GM21717 (cell line): Measurements from ENCODE around the gene P2RX3.
"Not testable (repeated sequence)": the region's sequence is repeated elsewhere in the genome, so short reads cannot be mapped to it uniquely, and the experiment has no call there.

ENCODE experiments used
- ATAC-seq: cut with Tn5 transposase; IDR thresholded peaks from one replicate; pipeline ENCODE4 v1.9.1; 2021; ENCODE audit warnings: mild to moderate bottlenecking, moderate library complexity; ENCODE audit not compliant: unreplicated experiment

Gene P2RX3

GRCh38 chr11:57338142-57338541, at the start of gene P2RX3:
Gene P2RX3 (plus strand): TSS chr11:57338352. CDS start chr11:57338551, 199 bp downstream.
- no peak for ATAC-seq

- no peak for ATAC-seq
Measured at GRCh38 chr11:57288771-57289579, 49.2 kb upstream of the P2RX3 start.

- ATAC-seq, result no peak
Measured at GRCh38 chr11:57290288-57290687, 47.9 kb upstream of the P2RX3 start.

GRCh38 chr11:57294225-57295131, 43.7 kb upstream of the P2RX3 start:
- no peak for ATAC-seq

- not testable (repeated sequence) for ATAC-seq
Measured at GRCh38 chr11:57296205-57296604, 41.9 kb upstream of the P2RX3 start.

GRCh38 chr11:57297221-57297620, 40.9 kb upstream of the P2RX3 start:
- no peak for ATAC-seq

- no peak for ATAC-seq
Measured at GRCh38 chr11:57299150-57299737, 38.9 kb upstream of the P2RX3 start.

GRCh38 chr11:57300785-57301184, 37.4 kb upstream of the P2RX3 start:
- ATAC-seq, result no peak

GRCh38 chr11:57301711-57302423, 36.3 kb upstream of the P2RX3 start:
- ATAC-seq, result no peak

GRCh38 chr11:57302489-57302888, 35.7 kb upstream of the P2RX3 start:
- ATAC-seq, result no peak

GRCh38 chr11:57303280-57303989, 34.7 kb upstream of the P2RX3 start:
- no peak for ATAC-seq

- ATAC-seq, result no peak
Measured at GRCh38 chr11:57303990-57304579, 34.1 kb upstream of the P2RX3 start.

- ATAC-seq, result no peak
Measured at GRCh38 chr11:57305523-57305922, 32.6 kb upstream of the P2RX3 start.

GRCh38 chr11:57306161-57306876, 31.8 kb upstream of the P2RX3 start:
- no peak for ATAC-seq

- ATAC-seq, result no peak
Measured at GRCh38 chr11:57306940-57307565, 31.1 kb upstream of the P2RX3 start.

- ATAC-seq, result no peak
Measured at GRCh38 chr11:57307666-57308270, 30.4 kb upstream of the P2RX3 start.

GRCh38 chr11:57308426-57309060, 29.6 kb upstream of the P2RX3 start:
- ATAC-seq, result no peak
